Suprapubic skin (tissue), 4 donors: ENCODE data around the gene KLF16. TPM values are rescaled to one million over a fixed set of nuclear protein-coding genes. Genes with fewer than 3 reads are reported as not detected.

Source experiments
- DNase-seq, 2 donors: peaks; one replicate each; pipeline ENCODE4 v3.0.0-alpha.2; 2019; ENCODE audit warnings: low spot score in 2 of 2
- H3K27ac ChIP-seq: fragments of 200-600 bp; sonication (generic); one replicate; pipeline ENCODE4 v1.5.1; 2019
- H3K27me3 ChIP-seq: fragments of 200-600 bp; sonication (generic); one replicate; pipeline ENCODE4 v1.5.1; 2019
- H3K36me3 ChIP-seq: fragments of 200-600 bp; sonication (generic); one replicate; pipeline ENCODE4 v1.5.1; 2019
- H3K4me1 ChIP-seq: fragments of 200-600 bp; sonication (generic); one replicate; pipeline ENCODE4 v1.5.1; 2019
- H3K4me3 ChIP-seq: fragments of 200-600 bp; sonication (generic); one replicate; pipeline ENCODE4 v1.5.1; 2019; ENCODE audit warnings: mild to moderate bottlenecking
- H3K9me3 ChIP-seq: fragments of 200-600 bp; sonication (generic); one replicate; pipeline ENCODE4 v1.5.1; 2019
- EP300 ChIP-seq: sonication (generic); formaldehyde crosslinking; IDR thresholded peaks from one replicate; pipeline ENCODE4 v1.6.1; 2017; ENCODE audit warnings: antibody characterized with exemption
- POLR2A ChIP-seq, 2 donors: fragments of 450-650 bp; IDR thresholded peaks; one replicate each; pipeline ENCODE4 v1.6.1; 2017; ENCODE audit warnings: antibody characterized with exemption in 2 of 2, mild to moderate bottlenecking in 2 of 2, moderate library complexity in 2 of 2
- POLR2AphosphoS5 ChIP-seq, 3 donors: sonication (generic); formaldehyde crosslinking; IDR thresholded peaks; one replicate each; pipeline ENCODE4 v1.6.1; 2017; ENCODE audit warnings: antibody characterized with exemption in 3 of 3
- WGBS: methylation state at CpG from one replicate; pipeline ENCODE4 v1.1.5; 2018; 5-methylcytosine and 5-hydroxymethylcytosine counted together
- total RNA-seq, 4 donors: library from RNA; depleted of rRNA; stranded (reverse); fragments of >200 nt; gene quantifications; one replicate each; pipeline ENCODE4 v1.1.0, GENCODE V29; 2016
- TF ChIP-seq, protein P1 (sequence below), 2 donors: fragments of 200-600 bp in 1 of 2; fragments of 450-650 bp in 1 of 2; sonication (generic) in 1 of 2; IDR thresholded peaks; one replicate each; pipeline ENCODE4 v1.5.1; 2016 to 2019; ENCODE audit warnings: antibody characterized with exemption in 2 of 2, mild to moderate bottlenecking in 1 of 2, moderate library complexity in 1 of 2

Gene KLF16
- total RNA-seq, 4 donors from 2014 or later = 12.1 to 30.8 (median 20.9) TPM

DNA sequence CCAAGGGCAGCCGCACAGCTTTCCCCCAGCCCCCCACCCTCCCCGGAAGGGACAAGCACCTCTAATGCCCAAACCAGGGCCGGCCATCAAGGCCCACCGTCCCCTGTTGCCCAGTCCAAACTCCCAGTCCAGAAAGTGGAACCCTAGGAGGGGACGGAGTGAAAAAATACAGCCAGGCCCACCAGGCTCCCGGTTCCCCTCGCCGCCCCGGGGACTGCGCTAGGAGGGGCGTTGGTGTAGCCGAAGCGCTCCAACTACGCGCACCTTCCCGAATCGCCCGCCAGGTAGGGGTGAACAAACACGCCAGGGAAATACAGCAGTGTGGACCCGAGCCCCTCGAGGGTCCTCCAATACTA is 1.3 kb downstream of the KLF16 start:
- peaks cover 68% of the 10 kb centered on the region for H3K4me1 ChIP-seq
- DNase-seq = no peak
- 3% methylated on average over 14 of the region's 21 CpGs for WGBS

DNA sequence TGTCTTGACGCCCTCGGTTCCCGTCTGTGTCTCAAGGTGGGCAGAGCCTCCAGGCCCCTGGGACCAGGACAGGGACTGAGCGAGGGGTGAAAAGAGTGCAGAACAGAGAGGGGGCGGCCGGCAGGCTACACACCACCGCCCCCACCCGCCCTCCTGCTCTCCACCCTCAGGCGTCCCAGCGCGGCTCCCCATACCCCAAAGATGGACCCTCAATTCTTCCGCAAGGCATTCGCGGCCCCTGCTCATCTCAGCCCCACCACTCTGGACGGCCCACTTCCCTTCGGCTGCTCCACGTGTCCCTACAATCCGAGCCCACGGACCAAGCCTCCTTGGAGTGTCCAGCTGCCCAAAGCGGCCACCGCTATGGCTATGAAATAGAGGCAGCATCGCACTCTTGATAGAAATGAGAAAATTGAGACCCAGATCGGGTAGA is 1.8 kb downstream of the KLF16 start:
- Histone ChIP-seq H3K4me1 (peaks cover 73% of the 10 kb centered on the region), H3K27ac (no peak overlapping the region), H3K27me3 (no peaks in the 10 kb centered on the region), H3K9me3 (no peaks in the 10 kb centered on the region), H3K36me3 (no peaks in the 10 kb centered on the region), H3K4me3 (peak overlapping the region; percentile 91)
- no peak for DNase-seq
- no peak for TF ChIP-seq POLR2AphosphoS5 (IDR thresholded peaks at IDR 0.05)
- TF ChIP-seq POLR2A (IDR thresholded peaks at IDR 0.05) = no peak
- TF ChIP-seq EP300 = no peak
- TF ChIP-seq, protein P1, sequence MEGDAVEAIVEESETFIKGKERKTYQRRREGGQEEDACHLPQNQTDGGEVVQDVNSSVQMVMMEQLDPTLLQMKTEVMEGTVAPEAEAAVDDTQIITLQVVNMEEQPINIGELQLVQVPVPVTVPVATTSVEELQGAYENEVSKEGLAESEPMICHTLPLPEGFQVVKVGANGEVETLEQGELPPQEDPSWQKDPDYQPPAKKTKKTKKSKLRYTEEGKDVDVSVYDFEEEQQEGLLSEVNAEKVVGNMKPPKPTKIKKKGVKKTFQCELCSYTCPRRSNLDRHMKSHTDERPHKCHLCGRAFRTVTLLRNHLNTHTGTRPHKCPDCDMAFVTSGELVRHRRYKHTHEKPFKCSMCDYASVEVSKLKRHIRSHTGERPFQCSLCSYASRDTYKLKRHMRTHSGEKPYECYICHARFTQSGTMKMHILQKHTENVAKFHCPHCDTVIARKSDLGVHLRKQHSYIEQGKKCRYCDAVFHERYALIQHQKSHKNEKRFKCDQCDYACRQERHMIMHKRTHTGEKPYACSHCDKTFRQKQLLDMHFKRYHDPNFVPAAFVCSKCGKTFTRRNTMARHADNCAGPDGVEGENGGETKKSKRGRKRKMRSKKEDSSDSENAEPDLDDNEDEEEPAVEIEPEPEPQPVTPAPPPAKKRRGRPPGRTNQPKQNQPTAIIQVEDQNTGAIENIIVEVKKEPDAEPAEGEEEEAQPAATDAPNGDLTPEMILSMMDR (IDR thresholded peaks at IDR 0.05) = no peak
- 33% methylated on average over 23 of the region's 23 CpGs for WGBS

More for the DNA sequence above, 1.3 kb downstream of the KLF16 start:
- Histone ChIP-seq H3K27ac (peak overlapping the region; percentile 75), H3K4me3 (peak overlapping the region; percentile 91), H3K9me3 (no peaks in the 10 kb centered on the region), H3K27me3 (no peaks in the 10 kb centered on the region), H3K36me3 (no peaks in the 10 kb centered on the region)
- TF ChIP-seq POLR2A (IDR thresholded peaks at IDR 0.05) (no peak), EP300 (no peak), POLR2AphosphoS5 (IDR thresholded peaks at IDR 0.05) (no peak)
- TF ChIP-seq, protein P1 (IDR thresholded peaks at IDR 0.05) = no peak

DNA sequence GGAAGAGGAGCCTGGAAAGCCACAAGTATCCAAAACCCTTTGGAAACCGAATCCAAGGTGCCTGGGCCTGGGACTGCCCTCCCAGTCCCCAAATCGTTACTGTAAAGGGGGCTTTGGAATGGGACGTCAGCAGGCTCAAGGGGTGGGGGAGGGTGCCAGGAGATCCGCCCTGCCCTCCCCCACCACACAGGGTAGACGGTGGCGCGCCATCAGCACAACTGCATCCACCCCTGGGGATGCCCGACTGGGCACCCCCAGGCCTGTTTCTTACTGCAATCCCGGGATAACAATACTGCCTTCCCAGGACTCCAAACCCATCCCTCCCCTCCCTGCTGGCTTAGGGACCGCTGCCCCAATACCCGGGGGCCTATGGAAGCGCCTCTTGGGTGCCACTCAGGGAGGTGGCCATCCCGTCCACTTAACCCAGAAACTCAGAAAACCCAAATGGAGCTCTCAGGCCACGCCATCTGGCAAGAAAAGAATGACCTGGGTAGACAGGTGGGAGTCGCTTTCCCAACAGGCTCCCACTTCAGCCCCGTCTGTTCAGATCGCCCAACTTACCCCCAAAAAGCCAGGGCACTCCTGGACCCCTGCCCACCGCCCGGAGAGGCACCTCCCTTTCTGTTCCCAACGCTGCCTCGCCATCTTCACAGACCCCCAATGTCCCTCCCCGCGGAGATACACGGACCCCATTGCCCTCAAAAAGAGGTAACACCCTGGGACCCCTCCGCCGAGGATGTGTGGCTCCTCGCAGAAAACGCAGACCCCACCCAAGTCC is 2.4 kb downstream of the KLF16 start:
- no peak for DNase-seq
- Histone ChIP-seq H3K4me3 (peak overlapping the region; percentile 91), H3K36me3 (no peaks in the 10 kb centered on the region), H3K4me1 (peaks cover 79% of the 10 kb centered on the region), H3K27ac (no peak overlapping the region), H3K27me3 (no peaks in the 10 kb centered on the region), H3K9me3 (no peaks in the 10 kb centered on the region)
- no peak for TF ChIP-seq POLR2A (IDR thresholded peaks at IDR 0.05)
- no peak for TF ChIP-seq EP300
- TF ChIP-seq, protein P1 (IDR thresholded peaks at IDR 0.05) = no peak
- TF ChIP-seq POLR2AphosphoS5 (IDR thresholded peaks at IDR 0.05) = no peak
- 53% methylated on average over 19 of the region's 28 CpGs for WGBS

DNA sequence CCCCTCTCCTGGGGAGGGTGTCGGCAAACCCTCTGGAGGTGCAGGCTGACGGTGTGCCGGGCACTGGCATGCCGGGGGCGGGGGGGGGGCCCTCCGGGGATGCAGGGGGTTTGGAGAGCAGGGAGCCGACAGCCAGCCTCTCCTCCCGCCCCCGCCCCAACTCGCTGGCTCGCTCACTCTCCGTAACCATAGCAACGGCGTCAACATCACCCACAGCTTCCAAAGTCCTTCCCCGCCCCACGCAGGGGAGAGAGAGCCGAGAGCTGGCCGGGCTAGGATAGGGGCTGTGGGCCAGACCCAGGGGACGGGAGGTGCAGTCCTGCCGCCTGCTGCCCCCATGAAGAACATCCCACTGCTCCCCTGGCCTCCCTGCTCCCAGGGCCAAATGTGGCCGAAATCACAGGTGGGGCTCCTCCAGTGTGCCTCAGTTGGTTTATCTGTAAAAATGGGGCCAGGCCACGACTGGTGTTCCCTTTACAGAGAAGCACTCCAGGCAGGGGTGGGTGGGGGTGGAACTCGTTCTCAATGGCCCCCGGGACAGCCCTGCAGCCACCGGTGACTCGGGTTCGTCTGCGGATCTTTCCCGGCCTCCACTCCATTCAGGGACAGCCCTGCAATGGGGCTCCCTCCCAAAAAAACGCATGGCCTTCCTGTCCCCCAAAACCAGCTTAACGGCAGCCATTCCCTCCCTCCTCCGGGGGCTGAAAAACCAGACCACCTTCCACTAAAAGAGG is 3.2 kb downstream of the KLF16 start:
- no peaks in the 10 kb centered on the region for H3K9me3 ChIP-seq
- H3K36me3 ChIP-seq = no peaks in the 10 kb centered on the region
- DNase-seq = no peak
- peak overlapping the region; percentile 26 for H3K27ac ChIP-seq
- H3K27me3 ChIP-seq = no peaks in the 10 kb centered on the region
- peaks cover 85% of the 10 kb centered on the region for H3K4me1 ChIP-seq
- WGBS = 18% methylated on average over 13 of the region's 32 CpGs
- no peak for TF ChIP-seq POLR2AphosphoS5 (IDR thresholded peaks at IDR 0.05)
- no peak for TF ChIP-seq POLR2A (IDR thresholded peaks at IDR 0.05)
- TF ChIP-seq EP300 = no peak
- TF ChIP-seq, protein P1 (IDR thresholded peaks at IDR 0.05) = no peak
- H3K4me3 ChIP-seq = peak overlapping the region; percentile 91

DNA sequence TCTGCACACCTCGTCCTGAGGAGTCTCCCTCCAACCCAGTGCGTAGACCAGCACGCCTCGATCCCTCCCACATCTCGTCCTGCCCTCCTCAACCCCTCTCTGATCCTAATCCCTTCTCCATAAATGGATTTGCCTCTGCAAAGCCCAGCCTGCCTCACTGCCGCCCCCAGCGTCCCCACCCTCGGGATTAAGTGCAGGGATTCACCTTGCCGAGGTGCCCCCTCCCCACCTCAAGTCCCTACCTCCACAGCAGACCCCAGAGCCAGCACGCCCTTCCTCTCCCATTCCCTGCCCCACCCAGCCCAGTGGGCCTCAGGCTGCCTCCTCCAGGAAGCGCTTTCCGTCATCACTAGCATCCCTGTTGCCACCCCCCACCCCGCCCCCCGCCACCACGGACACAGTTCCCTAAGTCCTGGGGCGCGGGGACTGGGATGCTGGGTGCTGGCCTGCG is 4.0 kb downstream of the KLF16 start:
- H3K27ac ChIP-seq = peak overlapping the region; percentile 26
- H3K4me1 ChIP-seq = peaks cover 85% of the 10 kb centered on the region
- WGBS = 43% methylated on average over 14 of the region's 18 CpGs
- peak overlapping the region; percentile 91 for H3K4me3 ChIP-seq
- no peaks in the 10 kb centered on the region for H3K9me3 ChIP-seq
- no peaks in the 10 kb centered on the region for H3K36me3 ChIP-seq
- DNase-seq = no peak
- TF ChIP-seq EP300 (no peak), POLR2AphosphoS5 (IDR thresholded peaks at IDR 0.05) (no peak)
- TF ChIP-seq, protein P1 (IDR thresholded peaks at IDR 0.05) = no peak
- H3K27me3 ChIP-seq = no peaks in the 10 kb centered on the region
